Left cardiac atrium (tissue), 4 donors: ENCODE measurements around the gene TRPM2. TPM values are rescaled to one million over a fixed set of nuclear protein-coding genes. Genes with fewer than 3 reads are reported as not detected.

ENCODE experiments used
- ATAC-seq, 2 donors: fragments of 200-7000 bp; cut with Tn5 transposase; one replicate each; pipeline ENCODE4 v1.9.1; 2020; ENCODE audit warnings: mild to moderate bottlenecking in 2 of 2, moderate library complexity in 2 of 2
- DNase-seq: peaks from one replicate; pipeline ENCODE4 v3.0.0-alpha.2; 2020
- intact Hi-C, 2 donors: fragments of 100-400 bp; cut with DNase I; formaldehyde crosslinking; loops; one replicate each; pipeline versions ENCODE4 v1.14.1 to v1.15.1; 2022 to 2023
- total RNA-seq, 2 donors: library from RNA; stranded (reverse); fragmentation: NEBNext Ultra II Directional; extraction: Animal tissue kit (Norgen Biotek cat#: 25700); gene quantifications; one replicate each; pipeline ENCODE4 v1.2.1, GENCODE V29; 2021
- donor health status: DM: no; HTN: yes; CAD: no.
- donor health status: DM: no; HTN: yes; CAD: no; lungs with severe emphysema.
- donor health status: DM: yes; HTN: yes; CAD: no.
- donor health status: Dilated cardiomyopathy.

TRPM2 gene
- total RNA-seq, 2 donors from 2014 or later: 2.9 to 5.1 TPM

DNA sequence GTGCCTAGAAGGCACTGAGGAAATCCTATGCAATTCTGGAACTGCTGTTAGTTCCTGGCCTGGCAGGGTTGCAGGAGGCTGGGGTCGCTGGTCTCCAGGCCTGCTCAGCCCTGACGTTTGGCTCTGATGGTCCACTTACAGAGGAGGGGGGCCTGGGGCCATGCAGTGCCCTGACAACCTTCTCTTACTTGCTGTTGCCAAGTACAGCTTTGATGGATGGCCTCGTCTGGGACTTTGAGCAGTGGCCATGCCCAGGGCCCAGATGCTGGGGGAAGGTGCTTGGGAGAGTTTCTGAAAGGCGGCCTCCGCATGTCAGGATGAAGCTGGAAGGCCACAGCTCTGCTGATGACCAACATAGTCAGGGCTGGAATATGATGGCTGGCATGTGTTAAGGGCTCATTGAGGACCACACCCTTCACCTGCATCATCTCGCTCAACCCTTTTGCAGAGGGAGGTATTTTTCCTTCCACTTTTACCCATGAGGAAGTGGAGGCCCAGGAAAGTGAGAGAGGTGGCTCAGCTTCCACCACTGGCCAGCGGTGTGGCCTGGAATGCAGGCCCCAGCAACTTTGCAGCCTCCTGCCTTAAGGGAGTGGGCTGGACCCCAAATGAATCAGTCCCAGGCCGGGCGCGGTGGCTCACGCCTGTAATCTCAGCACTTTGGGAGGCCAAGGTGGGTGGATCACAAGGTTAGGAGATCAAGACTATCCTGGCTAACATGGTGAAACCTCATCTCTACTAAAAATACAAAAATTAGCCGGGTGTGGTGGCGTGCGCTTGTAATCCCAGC lies 67.2 kb downstream of the TRPM2 start:
- DNase-seq: no peak
- intact Hi-C loops: no loop called here
- no peak for ATAC-seq

DNA sequence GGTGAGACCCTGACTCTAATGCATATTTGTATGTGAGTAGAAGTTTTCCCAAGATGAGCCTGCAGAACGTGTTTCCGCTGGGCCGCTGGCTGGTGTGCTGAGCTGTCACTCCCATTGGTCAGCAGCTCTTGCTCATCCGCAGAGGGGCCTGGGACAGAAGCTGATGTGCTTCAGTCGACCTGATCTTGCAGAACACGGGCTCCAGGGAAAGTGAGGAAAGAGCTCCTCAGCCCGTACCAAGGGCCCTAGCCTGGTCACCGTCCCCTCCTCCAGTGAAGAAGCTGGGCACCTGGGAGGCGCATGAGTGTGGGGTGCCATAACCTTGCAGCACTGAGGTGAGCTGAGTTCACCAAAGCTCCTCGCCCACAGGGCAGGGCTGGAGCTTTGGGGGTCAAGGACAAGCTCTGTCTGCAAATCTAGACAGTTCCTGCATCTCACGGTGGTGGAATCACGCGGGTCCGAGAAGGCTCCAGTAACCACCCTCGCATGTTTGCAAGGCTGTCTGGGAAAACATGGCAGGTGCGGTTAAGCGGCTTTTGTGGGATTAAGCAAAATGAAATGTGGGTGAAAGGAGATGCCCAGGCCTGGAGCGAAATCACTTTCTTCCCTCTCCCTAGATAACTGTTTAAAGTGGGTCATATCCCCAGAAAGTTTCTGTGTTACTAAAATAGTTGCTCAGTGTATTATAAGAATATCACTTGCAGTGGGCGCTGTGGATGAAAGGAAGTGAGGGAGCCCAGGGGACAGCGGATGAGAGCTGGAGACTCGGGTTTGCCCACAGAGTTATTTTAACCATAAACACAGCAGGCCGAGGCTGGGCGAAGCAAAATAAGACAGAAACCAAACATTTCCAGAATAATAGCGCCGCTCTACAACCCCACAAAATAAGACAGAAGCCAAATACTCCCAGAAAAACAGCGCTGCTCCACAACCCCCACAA lies 68.8 kb downstream of the TRPM2 start:
- ATAC-seq (no peak), DNase-seq (no peak)
- intact Hi-C loops: no loop called here

- no peak for DNase-seq
- no peak for ATAC-seq
- intact Hi-C loops: no loop called here
These were observed 69.9 kb downstream of the TRPM2 start for GRCh38 chr21:44423312-44423821.

- intact Hi-C loops: no loop called here
- DNase-seq (no peak), ATAC-seq (peak in 1 of 2 donors; percentile 15)
These were observed 70.7 kb downstream of the TRPM2 start for GRCh38 chr21:44423941-44424607.

GRCh38 chr21:44424608-44425306 lies 71.3 kb downstream of the TRPM2 start:
- no peak for DNase-seq
- ATAC-seq: no peak
- intact Hi-C loops: no loop called here

DNA sequence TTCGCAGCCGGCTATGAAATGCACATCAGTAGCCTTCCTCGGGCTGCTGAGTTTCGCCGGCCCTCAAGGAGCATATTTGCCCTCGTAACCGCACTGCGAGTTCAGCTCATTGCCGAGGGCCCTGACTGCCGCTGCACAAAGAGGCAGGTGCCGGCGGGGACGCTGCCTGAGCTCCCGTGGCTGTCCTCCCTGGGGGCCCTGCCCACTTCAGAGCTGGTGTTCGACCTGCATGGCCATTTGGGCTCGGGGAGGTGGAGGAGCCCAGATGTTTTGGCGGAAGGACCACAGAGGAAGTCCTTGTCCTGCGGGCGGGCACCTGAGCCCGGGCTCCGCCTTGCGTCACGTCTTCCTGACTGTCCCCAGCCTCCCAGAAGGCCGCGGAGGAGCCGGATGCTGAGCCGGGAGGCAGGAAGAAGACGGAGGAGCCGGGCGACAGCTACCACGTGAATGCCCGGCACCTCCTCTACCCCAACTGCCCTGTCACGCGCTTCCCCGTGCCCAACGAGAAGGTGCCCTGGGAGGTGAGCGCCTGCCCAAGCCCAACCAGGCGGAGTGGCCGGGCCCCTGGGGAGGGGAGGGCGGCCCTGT lies 72.0 kb downstream of the TRPM2 start:
- intact Hi-C loops: no loop called here
- no peak for ATAC-seq

DNA sequence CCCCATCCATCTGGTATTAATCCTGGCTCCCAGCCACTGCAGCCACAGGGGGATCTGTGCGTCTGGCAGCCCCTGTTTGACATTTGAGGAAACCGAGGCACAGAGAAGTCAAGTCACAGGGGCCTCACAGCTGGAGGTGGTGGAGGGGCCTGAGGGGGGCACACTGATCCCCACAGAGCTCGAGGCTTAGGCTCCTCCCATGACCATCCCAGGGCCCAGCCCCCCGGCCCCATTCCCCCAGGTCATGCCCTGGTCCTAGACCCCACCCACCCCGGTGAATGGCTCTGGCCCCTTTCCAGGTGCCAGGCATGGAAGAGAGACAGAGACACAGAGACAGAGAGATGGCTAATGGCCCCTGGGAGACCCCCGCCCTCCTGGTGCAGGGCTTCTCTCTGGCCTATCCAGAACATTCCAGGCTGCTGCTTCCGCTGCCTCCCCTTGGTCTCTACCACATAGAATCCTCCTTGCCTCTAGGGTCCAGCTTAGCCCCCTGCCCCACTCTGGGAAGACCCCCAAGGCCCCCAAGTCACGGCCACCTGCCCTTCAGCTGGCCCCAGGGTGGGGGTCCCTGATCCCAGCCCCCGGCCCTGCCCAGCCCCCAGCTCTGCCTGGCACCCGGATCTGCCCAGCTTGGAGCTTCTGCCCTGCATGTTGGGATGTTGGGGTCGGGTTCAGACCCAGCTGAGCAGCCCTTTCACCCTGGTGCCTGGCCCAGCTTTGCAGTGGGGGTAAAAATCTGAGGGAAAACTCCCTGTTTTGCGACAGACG lies 72.7 kb downstream of the TRPM2 start:
- peak in 1 of 2 donors; percentile 8 for ATAC-seq
- DNase-seq: no peak
- intact Hi-C loops: no loop called here

More for the DNA sequence above, 72.0 kb downstream of the TRPM2 start:
- DNase-seq: peak; percentile 15

DNA sequence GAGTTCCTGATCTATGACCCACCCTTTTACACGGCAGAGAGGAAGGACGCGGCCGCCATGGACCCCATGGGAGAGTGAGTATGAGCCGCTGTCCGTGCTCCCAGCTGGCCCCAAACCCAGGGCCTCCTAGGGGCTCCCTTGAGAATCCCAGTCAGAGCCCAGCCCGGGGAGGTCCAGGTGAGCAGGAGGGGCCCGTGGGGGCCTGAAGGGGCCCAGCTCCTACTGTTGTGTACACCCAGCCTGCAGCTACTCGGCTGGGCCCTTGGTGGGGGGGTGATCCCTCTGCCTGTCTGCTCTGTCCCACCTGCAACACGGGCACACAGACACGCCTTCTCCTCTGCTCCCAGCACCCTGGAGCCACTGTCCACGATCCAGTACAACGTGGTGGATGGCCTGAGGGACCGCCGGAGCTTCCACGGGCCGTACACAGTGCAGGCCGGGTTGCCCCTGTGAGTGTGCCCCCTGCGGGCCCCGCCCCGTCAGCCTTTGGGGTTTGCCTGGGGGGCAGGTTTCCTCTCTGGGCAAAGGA lies 73.3 kb downstream of the TRPM2 start:
- DNase-seq: no peak

GRCh38 chr21:44427241-44428120 lies 74.1 kb downstream of the TRPM2 start:
- ATAC-seq (no peak), DNase-seq (no peak)
- intact Hi-C loops: no loop called here

More for the DNA sequence above, 73.3 kb downstream of the TRPM2 start:
- no peak for ATAC-seq
- intact Hi-C loops: no loop called here

DNA sequence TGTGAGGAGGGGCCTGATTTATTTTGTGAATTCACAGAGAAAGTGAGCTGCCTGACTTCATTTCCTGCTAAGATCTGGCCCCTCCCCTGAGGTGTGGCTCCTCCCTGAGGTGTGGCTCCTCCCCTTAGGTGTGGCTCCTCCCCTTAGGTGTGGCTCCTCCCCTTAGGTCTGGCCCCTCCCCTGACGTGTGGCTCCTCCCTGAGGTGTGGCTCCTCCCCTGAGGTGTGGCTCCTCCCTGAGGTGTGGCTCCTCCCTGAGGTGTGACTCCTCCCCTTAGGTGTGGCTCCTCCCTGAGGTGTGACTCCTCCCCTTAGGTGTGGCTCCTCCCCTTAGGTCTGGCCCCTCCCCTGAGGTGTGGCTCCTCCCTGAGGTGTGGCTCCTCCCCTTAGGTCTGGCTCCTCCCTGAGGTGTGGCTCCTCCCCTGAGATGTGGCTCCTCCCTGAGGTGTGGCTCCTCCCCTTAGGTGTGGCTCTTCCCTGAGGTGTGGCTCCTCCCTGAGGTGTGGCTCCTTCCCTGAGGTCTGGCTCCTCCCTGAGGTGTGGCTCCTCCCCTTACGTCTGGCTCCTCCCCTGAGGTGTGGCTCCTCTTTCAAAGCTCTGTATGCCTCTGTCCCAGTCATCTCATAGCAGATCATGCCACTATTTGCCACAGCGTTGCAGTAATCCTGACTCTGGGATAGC lies 75.0 kb downstream of the TRPM2 start:
- DNase-seq: no peak
- no peak for ATAC-seq
- intact Hi-C loops: no loop called here

- intact Hi-C loops: loop anchor here in 1 of 2 donors (10.0 kb wide), 1 partner anchor 65 kb away; no protein-coding TSS in a partner anchor
- ATAC-seq: no peak
- DNase-seq: no peak
These were observed 76.5 kb downstream of the TRPM2 start for GRCh38 chr21:44429894-44430293.

DNA sequence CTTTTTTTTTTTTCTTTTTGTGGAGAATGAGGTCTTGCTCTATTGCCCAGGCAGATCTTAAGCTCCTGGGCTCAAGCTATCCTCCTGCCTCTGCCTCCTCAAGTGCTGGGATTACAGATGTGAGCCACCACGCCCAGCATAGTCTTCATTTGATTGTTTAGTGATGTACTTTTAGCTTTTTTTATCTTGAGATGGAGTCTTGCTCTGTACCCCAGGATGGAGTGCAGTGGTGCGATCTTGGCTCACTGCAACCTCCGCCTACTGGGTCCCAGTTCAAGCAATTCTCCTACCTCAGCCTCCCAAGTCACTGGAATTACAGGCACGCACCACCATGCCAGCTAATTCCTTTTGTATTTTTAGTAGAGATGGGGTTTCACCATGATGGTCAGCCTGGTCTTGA lies 77.9 kb downstream of the TRPM2 start:
- no peak for ATAC-seq
- intact Hi-C loops: loop anchor here in 1 of 2 donors (10.0 kb wide), 1 partner anchor 64 kb away; no protein-coding TSS in a partner anchor

GRCh38 chr21:44432841-44433790 lies 79.7 kb downstream of the TRPM2 start:
- no peak for ATAC-seq
- intact Hi-C loops: loop anchor here in 1 of 2 donors (10.0 kb wide), 1 partner anchor 62 kb away; no protein-coding TSS in a partner anchor

More for the DNA sequence above, 77.9 kb downstream of the TRPM2 start:
- DNase-seq: no peak

GRCh38 chr21:44433791-44434567 lies 80.6 kb downstream of the TRPM2 start:
- ATAC-seq (no peak), DNase-seq (no peak)
- intact Hi-C loops: loop anchor here in 1 of 2 donors (10.0 kb wide), 1 partner anchor 61 kb away; no protein-coding TSS in a partner anchor

More at GRCh38 chr21:44432841-44433790, 79.7 kb downstream of the TRPM2 start:
- DNase-seq: no peak
